ENCODE measurements around the gene OLR1. TPM values are rescaled to one million over a fixed set of nuclear protein-coding genes. Genes with fewer than 3 reads are reported as not detected.

OLR1 gene
- total and polyA plus RNA-seq, 2 of the 4 experiments (the other 2 are of a cell fraction): 3.2 to 4.1 TPM

GRCh38 chr12:10213168-10214135 is 41.5 kb upstream of the OLR1 start:
- BruUV-seq (replicated peaks): no TSS peak
- Histone ChIP-seq H3K4me3 (ENCODE audit: insufficient read depth, low read depth, low read length) (peak overlapping the region; percentile 89), H3K14ac (replicated peaks; ENCODE audit: low read depth, low read length) (peak overlapping the region; percentile 98), H2BK20ac (ENCODE audit: low read depth, low read length) (peak overlapping the region; percentile 58), H3K79me1 (ENCODE audit: low read depth in 1 of 2, low read length in 2 of 2) (peaks cover 6 to 33% of the 10 kb centered on the region in 2 experiments; a peak in 3 of 4 replicates), H3K4me1 (ENCODE audit: control insufficient read depth, insufficient read depth, low read length) (peaks cover 3% of the 10 kb centered on the region; the same call in 1 of the 2 replicates), H3K18ac (ENCODE audit: low read depth, low read length) (peak overlapping the region; percentile 85), H3K9me3 (ENCODE audit: control insufficient read depth, insufficient read depth, low read length) (no peaks in the 10 kb centered on the region), H2BK120ac (ENCODE audit: low read depth, low read length) (peak overlapping the region; percentile 94), H4K8ac (ENCODE audit: low read depth in 2 of 2, low read length in 2 of 2) (peak overlapping the region; percentile 75 to 88), H4K20me1 (ENCODE audit: insufficient read depth, low read length) (peaks cover 26% of the 10 kb centered on the region), H2BK15ac (ENCODE audit: low read depth, low read length) (peak overlapping the region; percentile 79), H2AK5ac (ENCODE audit: low read depth, low read length) (peak overlapping the region; percentile 94), H4K91ac (ENCODE audit: insufficient read depth, low read depth, low read length) (peak overlapping the region; percentile 98), H2BK5ac (ENCODE audit: low read depth, low read length, poor library complexity, severe bottlenecking) (peak overlapping the region; percentile 88), H3K27me3 (ENCODE audit: control insufficient read depth, insufficient read depth, low read length) (no peaks in the 10 kb centered on the region), H3K9me1 (ENCODE audit: insufficient read depth, low read length) (peaks cover 7% of the 10 kb centered on the region), H3K23ac (ENCODE audit: low read depth, low read length) (peak overlapping the region; percentile 98), H3K9ac (ENCODE audit: low read depth, low read length) (peak overlapping the region; percentile 89), H3K36me3 (ENCODE audit: control insufficient read depth, insufficient read depth, low read length) (peaks cover 9% of the 10 kb centered on the region), H4K5ac (ENCODE audit: low read depth, low read length) (peak overlapping the region; percentile 77), H3K56ac (ENCODE audit: extremely low read depth, insufficient read depth, low read length) (peak overlapping the region; percentile 95), H2AK9ac (replicated peaks; ENCODE audit: low read depth, low read length, poor library complexity) (peak overlapping the region; percentile 94), H3K27ac (ENCODE audit: insufficient read depth, low read length) (peak overlapping the region; percentile 98), H2AFZ (replicated peaks; ENCODE audit: low read length, poor library complexity) (peak overlapping the region; percentile 92), H3K4me2 (ENCODE audit: low read depth, low read length) (peak overlapping the region; percentile 91), H3K4ac (ENCODE audit: low read depth, low read length) (peak overlapping the region; percentile 96)
- peak; percentile 87 for DNase-seq
- dilution Hi-C loops (cut with HindIII; ENCODE audit: low sequenced_read_pairs, unreplicated experiment) (no loop called here), in situ Hi-C loops (cut with MboI; ENCODE audit: low sequenced_read_pairs) (no loop called here), intact Hi-C loops (cut with micrococcal nuclease) (loop anchor here (1.0 to 10.0 kb wide), 6 partner anchors 60 to 469 kb away; partner anchors contain the start of genes CLEC12B and CLEC2B)
- 0% methylated on average over 8 of the region's 47 CpGs; no CpG with 5 or more reads in 1 of the 2 experiments for WGBS, 2 experiments (ENCODE audit: extremely low coverage in 2 of 2, insufficient read length in 1 of 2)
- peak; percentile 53 for ATAC-seq (ENCODE audit: low read depth)
- ChIA-PET POLR2A (ENCODE audit: unreplicated experiment) (interaction anchor here (0.6 to 1.9 kb wide), 8 partner anchors 19 to 432 kb away, joined by 3 to 23 read pairs (median 5); no protein-coding TSS in a partner anchor), CTCF (interaction anchor here (0.9 to 1.9 kb wide), 2 partner anchors 10 to 60 kb away, joined by 3 to 6 read pairs; no protein-coding TSS in a partner anchor)
- TF ChIP-seq MAZ (IDR thresholded peaks at IDR 0.05; ENCODE audit: borderline replicate concordance, low read depth, low read length): peak; percentile 37; the same call in 1 of the 2 replicates
- TF ChIP-seq POLR2A (IDR thresholded peaks at IDR 0.05; ENCODE audit: low read depth, low read length): peak; percentile 92
- TF ChIP-seq MAFK (IDR thresholded peaks at IDR 0.05; ENCODE audit: low read depth, low read length): 0 out of 2 replicates have a peak, but pooled peaks have one; percentile 11
- no peak for TF ChIP-seq MXI1 (IDR thresholded peaks at IDR 0.05; ENCODE audit: borderline replicate concordance, low read depth, low read length)
- TF ChIP-seq USF2 (IDR thresholded peaks at IDR 0.05; ENCODE audit: low read depth, low read length): no peak
- TF ChIP-seq CTCF (conservative IDR thresholded peaks at IDR 0.05; ENCODE audit: low read depth, low read length): no peak
- no peak for TF ChIP-seq RFX5 (IDR thresholded peaks at IDR 0.05; ENCODE audit: low read depth, low read length)
- no peak for TF ChIP-seq SMC3 (IDR thresholded peaks at IDR 0.05; ENCODE audit: low read depth, low read length)
- TF ChIP-seq RAD21 (IDR thresholded peaks at IDR 0.05; ENCODE audit: low read length): no peak
- TF ChIP-seq NFE2L2 (IDR thresholded peaks at IDR 0.05; ENCODE audit: low read depth, low read length): peak; percentile 71
- peak; percentile 83 for TF ChIP-seq CEBPB (IDR thresholded peaks at IDR 0.05; ENCODE audit: low read depth, low read length)
- TF ChIP-seq CHD1 (IDR thresholded peaks at IDR 0.05; ENCODE audit: low read depth, low read length): peak; percentile 78

Measured in IMR-90 (cell line).